KMS-11 (cell line): Measurements from ENCODE around the gene ARHGAP45.

Experiments
- H2AFZ ChIP-seq: fragments of 200-600 bp; sonication (generic); 2 replicates; pipeline ENCODE4 v1.6.1; 2016; ENCODE audit warnings: antibody characterized with exemption, mixed run types, low read depth
- H3K27ac ChIP-seq: fragments of 200-600 bp; sonication (generic); 2 replicates; pipeline ENCODE4 v1.6.1; 2016; ENCODE audit warnings: mild to moderate bottlenecking, mixed run types
- H3K27me3 ChIP-seq: fragments of 200-600 bp; sonication (generic); 2 replicates; pipeline ENCODE4 v1.6.1; 2017; ENCODE audit warnings: mild to moderate bottlenecking, low read depth, mixed run types, moderate library complexity; ENCODE audit not compliant: insufficient read depth
- H3K36me3 ChIP-seq: fragments of 200-600 bp; sonication (generic); 2 replicates; pipeline ENCODE4 v1.6.1; 2017; ENCODE audit warnings: mild to moderate bottlenecking, mixed run types; ENCODE audit not compliant: insufficient read depth
- H3K4me1 ChIP-seq: fragments of 200-600 bp; sonication (generic); 2 replicates; pipeline ENCODE4 v1.6.1; 2016; ENCODE audit warnings: mild to moderate bottlenecking, low read depth, mixed run types; ENCODE audit not compliant: poor library complexity, severe bottlenecking
- H3K4me2 ChIP-seq: fragments of 200-600 bp; sonication (generic); 2 replicates; pipeline ENCODE4 v1.7.0; 2016; ENCODE audit warnings: mild to moderate bottlenecking, mixed run types
- H3K4me3 ChIP-seq: fragments of 200-600 bp; sonication (generic); IDR thresholded peaks from 2 replicates; pipeline ENCODE4 v1.6.1; 2017; ENCODE audit warnings: low read depth, low read length, mixed read lengths; ENCODE audit not compliant: insufficient read depth
- H3K79me2 ChIP-seq: fragments of 200-600 bp; sonication (generic); 2 replicates; pipeline ENCODE4 v1.6.1; 2016; ENCODE audit warnings: low read depth, mixed run types; ENCODE audit not compliant: insufficient read depth
- H3K9ac ChIP-seq: fragments of 200-600 bp; sonication (generic); 2 replicates; pipeline ENCODE4 v1.6.1; 2016; ENCODE audit warnings: mild to moderate bottlenecking, mixed run types
- H4K20me1 ChIP-seq: fragments of 200-600 bp; sonication (generic); 2 replicates; pipeline ENCODE4 v1.6.1; 2016; ENCODE audit warnings: mild to moderate bottlenecking, mixed run types; ENCODE audit not compliant: insufficient read depth
- CTCF ChIP-seq: fragments of 200-600 bp; sonication (generic); conservative IDR thresholded peaks from 2 replicates; pipeline ENCODE4 v1.6.1; 2017; ENCODE audit warnings: low read depth, mild to moderate bottlenecking, antibody characterized with exemption, low read length, moderate library complexity, mixed read lengths

Gene ARHGAP45

GRCh38 chr19:1135454-1135853 is 68.5 kb downstream of the ARHGAP45 start:
- H3K4me1 ChIP-seq = peaks cover 6% of the 10 kb centered on the region
- TF ChIP-seq CTCF = no peak
- H2AFZ ChIP-seq = no peak overlapping the region
- H3K27ac ChIP-seq = no peak overlapping the region
- H3K36me3 ChIP-seq = no peaks in the 10 kb centered on the region
- H3K4me3 ChIP-seq = no peak overlapping the region
- H3K4me2 ChIP-seq = no peak overlapping the region
- H4K20me1 ChIP-seq = no peaks in the 10 kb centered on the region
- no peak overlapping the region for H3K9ac ChIP-seq
- H3K27me3 ChIP-seq = no peaks in the 10 kb centered on the region
- no peaks in the 10 kb centered on the region for H3K79me2 ChIP-seq

- no peak for TF ChIP-seq CTCF
- Histone ChIP-seq H3K9ac (no peak overlapping the region), H3K4me1 (peaks cover 4% of the 10 kb centered on the region), H3K27ac (no peak overlapping the region), H3K27me3 (no peaks in the 10 kb centered on the region), H3K79me2 (no peaks in the 10 kb centered on the region), H3K4me2 (no peak overlapping the region), H2AFZ (no peak overlapping the region), H3K4me3 (no peak overlapping the region), H4K20me1 (no peaks in the 10 kb centered on the region), H3K36me3 (no peaks in the 10 kb centered on the region)
Measured at GRCh38 chr19:1136201-1136600, 69.2 kb downstream of the ARHGAP45 start.
